Hepatocyte (in vitro differentiated cells): ENCODE measurements around the gene CAMTA2. TPM values are rescaled to one million over a fixed set of nuclear protein-coding genes. Genes with fewer than 3 reads are reported as not detected.

Experiments
- DNase-seq: peaks from one replicate; pipeline ENCODE4 v3.0.0-alpha.2; 2016; ENCODE audit warnings: low spot score
- H2AFZ ChIP-seq: fragments of 200-600 bp; sonication (generic); 2 replicates; pipeline ENCODE4 v1.6.0; 2016; ENCODE audit warnings: antibody characterized with exemption, mild to moderate bottlenecking
- H3K27ac ChIP-seq: fragments of 200-600 bp; sonication (generic); 2 replicates; pipeline ENCODE4 v1.5.1; 2016; ENCODE audit warnings: mild to moderate bottlenecking
- H3K27me3 ChIP-seq: fragments of 200-600 bp; sonication (generic); 2 replicates; pipeline ENCODE4 v1.6.1; 2016
- H3K36me3 ChIP-seq: fragments of 200-600 bp; sonication (generic); replicated peaks from 2 replicates; pipeline ENCODE4 v1.5.1; 2016; ENCODE audit warnings: low read depth; ENCODE audit not compliant: insufficient read depth
- H3K4me1 ChIP-seq: fragments of 200-600 bp; sonication (generic); 2 replicates; pipeline ENCODE4 v1.5.1; 2016; ENCODE audit warnings: mild to moderate bottlenecking, moderate library complexity; ENCODE audit not compliant: insufficient read depth
- H3K4me2 ChIP-seq: fragments of 200-600 bp; sonication (generic); 2 replicates; pipeline ENCODE4 v1.6.0; 2016
- H3K4me3 ChIP-seq: fragments of 200-600 bp; sonication (generic); 2 replicates; pipeline ENCODE4 v1.5.1; 2016; ENCODE audit warnings: mild to moderate bottlenecking
- H3K79me2 ChIP-seq: fragments of 200-600 bp; sonication (generic); 2 replicates; pipeline ENCODE4 v1.6.0; 2017; ENCODE audit warnings: mild to moderate bottlenecking
- H3K9me2 ChIP-seq: fragments of 200-600 bp; sonication (generic); replicated peaks from 2 replicates; pipeline ENCODE4 v1.6.0; 2017; ENCODE audit warnings: mild to moderate bottlenecking; ENCODE audit not compliant: insufficient read depth
- H3K9me3 ChIP-seq: fragments of 200-600 bp; sonication (generic); 2 replicates; pipeline ENCODE4 v1.5.1; 2016; ENCODE audit warnings: low read depth, mild to moderate bottlenecking
- H4K20me1 ChIP-seq: fragments of 200-600 bp; sonication (generic); 2 replicates; pipeline ENCODE4 v1.6.0; 2016; ENCODE audit warnings: mild to moderate bottlenecking; ENCODE audit not compliant: insufficient read depth, poor library complexity, severe bottlenecking
- EZH2 ChIP-seq: fragments of 200-600 bp; sonication (generic); IDR thresholded peaks from 2 replicates; pipeline ENCODE4 v1.6.1; 2016; ENCODE audit warnings: antibody characterized with exemption, mild to moderate bottlenecking, borderline replicate concordance
- EZH2phosphoT487 ChIP-seq: fragments of 200-600 bp; sonication (generic); IDR thresholded peaks from one replicate; pipeline ENCODE4 v1.6.1; 2018; ENCODE audit warnings: antibody characterized with exemption, mild to moderate bottlenecking, low read depth, moderate library complexity; ENCODE audit not compliant: unreplicated experiment, severe bottlenecking
- WGBS: methylation state at CpG from one replicate; pipeline ENCODE4 v1.1.6; 2016; ENCODE audit warnings: low lambda C conversion rate; ENCODE audit errors: missing lambda C conversion rate; 5-methylcytosine and 5-hydroxymethylcytosine counted together
- polyA plus RNA-seq: library from polyadenylated mRNA; unstranded; fragments of >200 nt; fragmentation: Nextera tagmentation; extraction: Ambion mirVana; gene quantifications from 2 replicates; pipeline ENCODE4 v1.2.1, GENCODE V29; 2016
- total RNA-seq: library from RNA; depleted of rRNA; stranded (reverse); fragments of >200 nt; gene quantifications from 2 replicates; pipeline ENCODE4 v1.2.3, GENCODE V29; 2014
- TF ChIP-seq, protein P1 (sequence below): fragments of 200-600 bp; sonication (generic); IDR thresholded peaks from 2 replicates; pipeline ENCODE4 v1.5.1; 2016; ENCODE audit warnings: antibody characterized with exemption, mild to moderate bottlenecking; ENCODE audit not compliant: poor library complexity

CAMTA2 gene
- total and polyA plus RNA-seq, 2 experiments from 2014 or later, result 12.5 to 45.6 TPM

DNA sequence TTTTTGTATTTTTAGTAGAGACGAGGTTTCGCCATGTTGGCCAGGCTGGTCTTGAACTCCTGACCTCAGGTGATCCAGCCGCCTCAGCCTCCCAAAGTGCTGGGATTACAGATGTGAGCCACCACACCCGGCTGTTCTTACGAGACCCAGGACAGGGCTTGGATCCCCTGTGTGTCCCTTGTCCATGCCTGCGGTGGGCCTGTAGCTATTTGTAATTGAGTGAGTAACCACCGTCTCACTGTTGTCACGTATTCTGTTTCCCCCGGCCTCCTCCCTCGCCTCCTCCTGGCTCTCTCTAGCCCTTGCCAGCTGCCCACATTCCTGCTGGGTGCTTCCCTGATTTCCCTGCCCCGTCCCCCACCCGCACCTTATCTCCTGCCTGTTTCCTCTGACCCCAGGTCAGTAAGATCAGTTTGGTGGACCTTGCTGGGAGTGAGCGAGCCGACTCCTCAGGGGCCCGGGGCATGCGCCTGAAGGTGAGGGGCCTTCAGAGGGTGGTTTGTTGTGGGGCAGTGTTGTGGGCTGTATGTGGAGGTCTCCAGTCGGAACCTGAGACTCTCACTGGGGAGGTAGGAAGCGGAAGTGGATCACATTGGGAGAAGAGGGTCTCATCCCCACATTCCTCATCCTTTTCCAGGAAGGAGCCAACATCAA is 15.9 kb upstream of the CAMTA2 start:
- Histone ChIP-seq H4K20me1 (peaks cover 12% of the 10 kb centered on the region), H3K4me2 (no peak overlapping the region), H3K4me1 (peaks cover 13% of the 10 kb centered on the region), H3K79me2 (peaks cover 24% of the 10 kb centered on the region), H3K36me3 (no peaks in the 10 kb centered on the region), H3K27ac (no peak overlapping the region), H3K27me3 (no peaks in the 10 kb centered on the region), H3K4me3 (no peak overlapping the region), H3K9me3 (no peaks in the 10 kb centered on the region), H3K9me2 (no peaks in the 10 kb centered on the region), H2AFZ (no peak overlapping the region)
- DNase-seq, result no peak
- WGBS, result 96% methylated on average over 17 of the region's 18 CpGs
- TF ChIP-seq EZH2phosphoT487 (no peak), EZH2 (no peak)
- TF ChIP-seq, protein P1, sequence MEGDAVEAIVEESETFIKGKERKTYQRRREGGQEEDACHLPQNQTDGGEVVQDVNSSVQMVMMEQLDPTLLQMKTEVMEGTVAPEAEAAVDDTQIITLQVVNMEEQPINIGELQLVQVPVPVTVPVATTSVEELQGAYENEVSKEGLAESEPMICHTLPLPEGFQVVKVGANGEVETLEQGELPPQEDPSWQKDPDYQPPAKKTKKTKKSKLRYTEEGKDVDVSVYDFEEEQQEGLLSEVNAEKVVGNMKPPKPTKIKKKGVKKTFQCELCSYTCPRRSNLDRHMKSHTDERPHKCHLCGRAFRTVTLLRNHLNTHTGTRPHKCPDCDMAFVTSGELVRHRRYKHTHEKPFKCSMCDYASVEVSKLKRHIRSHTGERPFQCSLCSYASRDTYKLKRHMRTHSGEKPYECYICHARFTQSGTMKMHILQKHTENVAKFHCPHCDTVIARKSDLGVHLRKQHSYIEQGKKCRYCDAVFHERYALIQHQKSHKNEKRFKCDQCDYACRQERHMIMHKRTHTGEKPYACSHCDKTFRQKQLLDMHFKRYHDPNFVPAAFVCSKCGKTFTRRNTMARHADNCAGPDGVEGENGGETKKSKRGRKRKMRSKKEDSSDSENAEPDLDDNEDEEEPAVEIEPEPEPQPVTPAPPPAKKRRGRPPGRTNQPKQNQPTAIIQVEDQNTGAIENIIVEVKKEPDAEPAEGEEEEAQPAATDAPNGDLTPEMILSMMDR, result no peak

DNA sequence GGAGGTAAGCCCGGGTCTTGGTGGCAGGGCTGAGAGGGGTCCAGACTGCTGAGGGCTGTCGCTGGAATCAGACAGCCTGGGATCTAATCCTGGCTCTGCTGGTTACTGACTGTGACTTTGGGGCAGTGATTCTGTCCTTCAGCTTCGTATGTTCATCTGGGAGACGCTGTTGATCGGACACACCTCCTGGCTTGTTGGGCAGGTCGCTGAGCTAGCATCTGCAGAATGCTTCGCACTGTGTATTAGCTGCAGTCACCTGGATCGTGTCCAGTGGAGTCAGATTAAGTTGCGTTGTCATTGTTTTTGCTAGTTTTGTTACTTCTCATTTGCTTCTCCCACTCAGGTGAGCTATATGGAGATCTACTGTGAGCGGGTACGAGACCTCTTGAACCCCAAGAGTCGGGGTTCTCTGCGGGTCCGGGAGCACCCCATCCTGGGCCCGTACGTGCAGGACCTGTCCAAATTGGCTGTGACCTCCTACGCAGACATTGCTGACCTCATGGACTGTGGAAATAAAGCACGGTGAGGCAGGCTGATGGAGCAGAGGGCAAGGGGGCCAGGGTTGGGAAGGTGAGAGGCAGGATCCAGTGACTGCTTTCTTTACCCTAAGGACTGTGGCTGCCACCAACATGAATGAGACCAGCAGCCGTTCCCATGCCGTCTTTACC is 14.8 kb upstream of the CAMTA2 start:
- Histone ChIP-seq H3K27me3 (no peaks in the 10 kb centered on the region), H3K4me1 (peaks cover 13% of the 10 kb centered on the region), H3K9me2 (no peaks in the 10 kb centered on the region), H3K4me2 (no peak overlapping the region), H3K4me3 (no peak overlapping the region), H3K9me3 (no peaks in the 10 kb centered on the region), H3K79me2 (peaks cover 28% of the 10 kb centered on the region), H4K20me1 (peaks cover 12% of the 10 kb centered on the region), H2AFZ (no peak overlapping the region), H3K36me3 (no peaks in the 10 kb centered on the region), H3K27ac (no peak overlapping the region)
- DNase-seq, result no peak
- WGBS, result 98% methylated on average over 20 of the region's 20 CpGs
- TF ChIP-seq EZH2phosphoT487, result no peak
- TF ChIP-seq, protein P1, result no peak
- TF ChIP-seq EZH2, result no peak

DNA sequence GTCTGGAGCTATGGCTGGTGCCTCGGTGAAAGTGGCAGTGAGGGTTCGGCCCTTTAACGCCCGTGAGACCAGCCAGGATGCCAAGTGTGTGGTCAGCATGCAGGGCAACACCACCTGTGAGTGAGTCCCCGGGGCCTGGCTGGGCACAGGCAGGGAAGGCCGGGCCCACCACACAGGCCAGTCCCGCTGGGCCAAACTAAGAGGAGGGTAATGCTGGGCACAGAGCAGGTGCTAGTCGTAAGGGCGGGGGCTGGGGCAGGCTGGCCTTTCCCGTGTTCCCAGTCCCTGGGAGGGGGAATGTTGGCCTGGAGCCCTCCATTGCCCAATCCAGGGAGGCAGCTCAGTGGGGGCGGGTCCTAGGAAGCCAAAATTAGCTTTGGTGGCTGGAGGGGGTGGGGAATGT is 12.8 kb upstream of the CAMTA2 start:
- 86% methylated on average over 11 of the region's 11 CpGs for WGBS
- Histone ChIP-seq H3K9me3 (no peaks in the 10 kb centered on the region), H3K36me3 (no peaks in the 10 kb centered on the region), H3K27ac (no peak overlapping the region), H2AFZ (no peak overlapping the region), H3K4me3 (no peak overlapping the region), H3K4me2 (peak overlapping the region; percentile 94), H3K79me2 (peaks cover 28% of the 10 kb centered on the region), H4K20me1 (peaks cover 12% of the 10 kb centered on the region), H3K9me2 (no peaks in the 10 kb centered on the region), H3K27me3 (no peaks in the 10 kb centered on the region), H3K4me1 (peaks cover 18% of the 10 kb centered on the region)
- TF ChIP-seq EZH2 (no peak), EZH2phosphoT487 (no peak)
- TF ChIP-seq, protein P1, result no peak
- no peak for DNase-seq
